Fibroblast of upper back skin (primary cell): ENCODE results near the gene CDC14B.

Experiments
- DNase-seq: peaks from one replicate; pipeline ENCODE4 v3.0.0-alpha.2; 2013

The CDC14B gene

DNA sequence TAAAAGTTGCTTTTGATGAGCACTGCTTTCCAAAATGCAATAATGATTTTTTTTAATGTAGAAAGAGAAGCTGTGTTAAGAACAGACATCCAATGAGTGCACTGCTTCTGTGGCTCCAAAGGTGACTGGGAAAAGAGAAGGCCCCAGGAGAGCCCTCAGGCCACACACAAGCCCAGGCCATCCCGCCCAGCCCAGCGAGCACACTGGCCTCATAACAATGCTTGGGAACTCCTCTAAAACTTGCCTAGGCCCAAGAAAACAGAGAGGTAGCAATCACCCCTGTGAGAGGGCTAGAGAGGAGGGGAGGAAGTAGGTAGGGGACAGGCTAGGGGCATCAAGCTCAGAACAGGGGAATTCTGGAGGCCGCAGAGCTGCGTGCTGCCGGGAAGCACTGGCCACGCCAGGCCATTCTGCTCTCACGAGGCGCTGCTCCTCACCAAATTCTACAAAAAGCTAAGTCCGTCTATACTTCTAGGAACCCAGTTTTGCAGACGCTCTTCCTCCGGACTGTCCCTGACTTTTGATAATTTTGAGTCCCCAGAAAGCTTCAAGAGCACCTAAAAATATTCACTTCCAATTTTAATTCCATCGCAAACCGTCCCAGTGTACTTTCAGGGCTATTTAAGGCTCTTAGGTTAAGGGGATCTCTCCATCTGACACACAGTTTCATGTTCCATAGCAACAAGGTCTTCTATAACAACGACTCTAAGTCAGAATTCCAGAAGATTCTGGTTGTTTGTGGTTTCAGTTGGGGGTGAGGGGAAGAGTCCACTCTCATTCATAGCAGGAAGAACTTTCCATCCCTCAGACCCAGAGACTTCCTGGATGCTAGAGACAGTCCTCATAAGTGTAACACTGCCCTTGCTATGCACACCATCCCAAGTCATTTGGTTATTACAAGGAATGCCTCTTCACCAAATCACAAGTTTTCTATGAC is 118.7 kb downstream of the CDC14B start:
- DNase-seq: no peak

- DNase-seq: no peak
These were observed 120.4 kb downstream of the CDC14B start for GRCh38 chr9:96499257-96499656.

- no peak for DNase-seq
These were observed 120.8 kb downstream of the CDC14B start for GRCh38 chr9:96498796-96499195.

DNA sequence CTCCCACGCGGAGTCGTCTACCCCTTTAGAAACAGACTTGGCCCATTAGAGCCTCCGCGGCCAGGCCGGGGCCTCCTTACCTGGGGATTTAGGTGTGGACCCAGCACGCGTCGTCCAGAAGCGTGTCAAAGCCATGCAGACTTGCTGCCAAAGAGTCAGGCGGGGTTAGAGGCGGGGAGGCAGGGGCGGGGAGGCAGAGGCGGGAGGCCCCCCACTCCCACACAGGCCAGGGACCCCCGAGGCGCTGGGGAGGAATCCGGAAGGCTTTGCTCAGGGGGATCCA is 122.6 kb downstream of the CDC14B start:
- DNase-seq: no peak

- DNase-seq: no peak
These were observed 123.1 kb downstream of the CDC14B start for GRCh38 chr9:96496368-96497116.

DNA sequence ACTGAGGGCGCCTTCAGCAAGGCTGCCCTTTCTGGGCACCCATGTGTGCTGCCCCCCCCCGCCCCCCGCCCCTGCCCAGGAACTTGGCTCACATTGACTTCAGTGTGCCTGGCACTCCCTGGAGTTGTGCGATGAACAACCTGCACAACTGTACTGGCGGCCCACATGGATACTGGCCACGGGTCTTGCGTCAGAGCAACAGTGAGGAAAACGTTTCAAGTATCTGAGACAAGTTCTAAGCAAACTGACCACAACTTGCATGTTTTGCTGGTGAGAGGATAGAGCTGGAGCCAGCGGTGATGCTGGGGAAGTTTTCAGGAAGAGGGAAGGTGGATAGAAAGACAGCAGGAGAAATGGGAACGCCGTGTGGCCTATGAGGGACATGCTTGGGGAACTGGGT is 124.3 kb downstream of the CDC14B start:
- DNase-seq: peak; percentile 85

GRCh38 chr9:96494215-96494800 is 125.3 kb downstream of the CDC14B start:
- no peak for DNase-seq

DNA sequence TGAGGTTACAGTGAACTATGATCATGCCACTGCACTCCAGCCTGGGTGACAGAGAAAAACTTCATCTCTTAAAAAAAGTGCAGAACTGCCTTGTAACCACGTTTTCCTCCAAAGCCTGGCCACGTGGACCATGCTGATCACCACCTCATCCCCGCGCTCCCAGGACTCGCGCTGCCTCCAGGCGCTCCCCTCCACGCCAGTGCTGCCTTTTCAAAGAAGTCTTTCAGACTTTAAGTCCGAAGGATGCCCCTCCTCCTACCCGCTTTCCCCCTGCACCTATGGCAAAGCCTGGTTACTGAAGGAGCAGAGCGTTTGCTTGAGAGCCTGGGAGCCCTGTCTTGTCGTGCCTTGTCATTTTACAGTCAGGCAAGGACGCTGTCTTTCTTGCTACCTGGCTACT is 125.9 kb downstream of the CDC14B start:
- no peak for DNase-seq

- no peak for DNase-seq
These were observed 126.6 kb downstream of the CDC14B start for GRCh38 chr9:96492993-96493531.

GRCh38 chr9:96491880-96492525 is 127.6 kb downstream of the CDC14B start:
- no peak for DNase-seq

DNA sequence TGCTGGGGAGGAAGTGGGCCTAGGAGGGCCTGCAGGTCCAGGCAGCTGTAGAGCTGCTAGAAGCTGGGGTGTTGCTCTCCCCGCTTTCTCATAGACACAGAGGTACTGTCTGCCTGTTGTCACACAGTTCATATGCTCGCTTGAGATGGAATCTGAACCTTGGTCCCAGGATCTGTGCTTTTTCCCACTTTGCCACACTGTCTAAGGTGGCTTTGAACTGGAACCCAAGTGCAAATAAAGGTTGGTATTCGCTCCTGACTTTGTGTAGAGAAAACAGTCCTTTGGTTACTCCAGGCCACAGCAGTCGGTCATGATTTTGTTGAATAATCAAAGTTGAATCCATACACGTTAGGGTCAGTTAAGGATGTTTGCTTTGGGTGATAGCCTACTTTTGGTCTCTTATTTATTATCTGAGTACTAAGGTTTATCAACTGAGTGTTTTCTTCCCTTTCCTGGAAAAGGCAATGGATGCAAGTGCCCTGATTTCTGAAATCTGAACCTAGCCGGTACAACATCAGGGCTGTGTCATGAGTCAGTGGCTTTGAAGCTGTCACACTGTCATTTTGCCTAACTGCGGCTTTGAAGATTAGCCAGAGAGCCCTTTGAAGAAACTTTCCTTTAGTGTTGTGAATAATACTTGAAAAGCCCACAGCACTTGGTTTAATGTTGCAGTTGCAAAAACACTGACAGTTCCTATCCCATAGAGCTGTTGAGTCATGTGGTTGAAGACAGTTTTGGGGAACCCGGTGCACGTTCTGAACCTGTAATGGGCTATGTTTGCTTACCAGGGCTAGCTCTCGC is 128.4 kb downstream of the CDC14B start:
- DNase-seq: no peak

GRCh38 chr9:96490534-96491078 is 129.0 kb downstream of the CDC14B start:
- DNase-seq: no peak

DNA sequence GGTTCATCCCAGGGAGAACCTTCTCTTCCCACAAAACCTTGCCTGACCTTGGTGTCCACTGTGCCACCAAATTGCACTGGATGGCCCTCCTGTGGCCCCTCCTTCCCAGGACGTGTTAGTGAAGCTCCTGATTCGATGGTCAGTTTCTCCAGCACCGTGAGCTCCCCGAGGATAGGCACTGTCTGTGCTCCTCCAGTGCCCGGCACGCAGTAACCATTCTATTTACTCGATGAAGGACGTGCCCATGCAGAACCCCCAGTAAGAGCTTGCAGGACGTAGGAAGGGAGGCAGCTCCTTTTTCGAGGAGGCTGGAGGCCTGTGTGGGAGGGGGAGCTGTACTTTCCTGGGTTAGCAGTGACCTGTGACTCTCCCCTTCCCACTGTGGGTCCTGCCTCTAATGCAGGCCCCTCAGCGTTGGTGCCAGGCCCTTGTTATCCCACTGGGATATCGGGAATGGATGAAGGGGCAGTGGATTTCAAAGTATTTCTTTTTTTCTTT is 130.1 kb downstream of the CDC14B start:
- DNase-seq: no peak

- DNase-seq: peak; percentile 29
These were observed 131.7 kb downstream of the CDC14B start for GRCh38 chr9:96487949-96488348.

- no peak for DNase-seq
These were observed 132.6 kb downstream of the CDC14B start for GRCh38 chr9:96487029-96487396.

DNA sequence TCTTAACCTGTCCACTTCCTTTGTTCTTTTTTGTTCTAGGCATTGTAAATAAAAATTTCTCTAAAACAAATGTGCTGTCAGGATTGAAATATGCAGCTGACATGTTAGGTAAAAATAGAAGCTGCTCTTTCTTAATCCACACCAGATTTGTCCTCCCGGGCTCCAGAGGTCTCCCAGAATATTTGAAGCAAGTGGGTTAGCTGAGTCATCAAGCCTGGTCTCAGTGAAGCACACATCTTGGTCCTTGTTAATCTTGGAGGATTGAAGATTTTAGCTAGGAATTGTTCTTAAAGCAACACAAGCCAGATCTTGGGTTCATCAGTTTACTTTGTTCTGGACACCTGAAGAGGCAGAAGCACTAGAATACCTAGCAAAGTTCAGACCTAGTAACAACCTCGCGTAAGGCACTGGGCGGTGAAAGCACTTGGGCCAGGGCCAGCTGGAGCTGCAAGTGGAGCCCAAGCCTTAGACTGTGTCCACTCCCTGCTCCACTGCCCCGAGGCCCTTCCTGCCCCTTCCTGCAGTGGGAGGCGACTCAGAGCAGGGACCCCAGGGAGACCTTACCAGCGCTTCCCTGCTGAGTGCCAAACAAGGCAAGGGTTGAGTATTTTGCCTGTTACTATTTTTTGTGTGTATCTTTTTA is 133.1 kb downstream of the CDC14B start:
- DNase-seq: peak; percentile 92

- no peak for DNase-seq
These were observed 134.4 kb downstream of the CDC14B start for GRCh38 chr9:96485280-96485679.

GRCh38 chr9:96484521-96484931 is 135.1 kb downstream of the CDC14B start:
- DNase-seq: peak; percentile 32

DNA sequence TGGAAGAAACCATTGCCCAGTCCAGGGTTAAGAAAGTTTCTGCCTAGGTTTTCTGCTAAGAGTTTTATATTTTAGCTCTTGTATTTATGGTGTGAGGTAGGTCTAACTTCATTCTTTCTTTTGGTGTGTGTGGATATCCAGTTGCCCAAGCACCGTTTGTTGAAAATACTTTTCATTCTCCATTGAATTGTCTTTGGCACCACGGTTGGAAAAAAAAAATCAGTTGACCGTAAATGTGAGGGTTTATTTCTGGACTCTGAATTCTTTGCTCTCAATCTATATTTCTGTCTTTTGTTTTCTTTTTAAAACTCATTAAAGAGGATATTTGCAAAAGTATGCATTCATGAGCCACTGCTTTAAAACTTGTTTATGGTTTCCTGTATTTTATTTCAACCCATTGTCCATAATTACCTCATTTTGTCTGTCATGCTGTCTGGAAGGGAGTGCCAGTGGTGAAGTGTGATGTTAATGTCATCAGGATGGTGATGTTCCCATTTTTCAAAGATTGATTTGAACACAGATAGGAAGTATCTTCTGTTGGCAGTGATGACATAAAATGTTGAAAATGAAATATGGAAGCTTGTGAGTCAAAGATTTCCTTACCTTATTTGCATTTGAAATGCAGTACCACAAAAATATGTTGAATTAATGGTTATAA is 135.8 kb downstream of the CDC14B start:
- peak; percentile 28 for DNase-seq

DNA sequence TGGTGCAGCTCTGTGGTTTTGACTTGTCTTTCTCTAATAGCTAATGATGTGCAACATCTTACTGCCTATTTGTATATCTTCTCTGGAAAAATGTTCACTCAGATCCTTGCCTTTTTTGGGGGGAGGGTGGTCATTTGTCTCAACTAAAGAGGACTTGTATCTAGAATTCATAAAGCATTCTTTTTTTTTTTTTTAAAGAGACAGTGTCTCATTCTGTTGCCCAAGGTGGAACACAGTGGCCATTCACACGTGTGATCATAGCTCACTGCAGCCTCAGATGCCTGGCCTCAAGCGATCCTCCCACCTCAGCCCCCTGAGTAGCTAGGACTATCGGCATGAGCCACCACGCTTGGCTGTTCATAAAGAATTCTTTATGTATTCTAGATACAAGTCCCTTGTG is 136.4 kb downstream of the CDC14B start:
- no peak for DNase-seq

DNA sequence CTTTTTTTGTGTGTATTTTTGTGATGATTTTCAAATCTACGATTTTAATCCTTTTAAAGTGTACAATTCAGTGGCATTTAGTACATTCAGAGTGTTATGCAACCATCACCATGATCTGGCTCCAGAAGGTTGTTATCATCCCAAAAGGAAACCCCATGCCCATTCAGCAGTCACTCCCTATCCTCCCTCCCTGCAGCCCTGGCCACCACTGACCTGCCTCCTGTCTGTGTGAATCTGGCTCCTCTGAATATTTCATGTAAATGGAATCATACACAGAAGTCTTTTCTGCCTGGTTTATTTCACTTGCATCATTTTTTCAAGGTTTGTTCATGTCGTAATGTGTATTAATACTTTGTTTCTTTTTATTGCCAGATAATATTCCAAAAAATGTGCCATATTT is 137.2 kb downstream of the CDC14B start:
- no peak for DNase-seq
